Neural crest cell (in vitro differentiated cells): ENCODE measurements around the gene MYO15A. TPM values are rescaled to one million over a fixed set of nuclear protein-coding genes. Genes with fewer than 3 reads are reported as not detected.

Experiments
- DNase-seq: peaks from one replicate; pipeline ENCODE4 v3.0.0; 2021; ENCODE audit warnings: low read depth, mixed read lengths, low spot score
- H3K27ac Mint-ChIP-seq: one replicate; pipeline ENCODE4 v1.8.0; 2021; ENCODE audit warnings: mild to moderate bottlenecking, mixed read lengths; ENCODE audit not compliant: unreplicated experiment
- H3K27me3 Mint-ChIP-seq: 2 replicates; pipeline ENCODE4 v1.8.0; 2021; ENCODE audit warnings: low read depth, mild to moderate bottlenecking, mixed read lengths
- H3K36me3 Mint-ChIP-seq: 2 replicates; pipeline ENCODE4 v1.8.0; 2021; ENCODE audit warnings: low read depth, mild to moderate bottlenecking, mixed read lengths
- H3K4me1 Mint-ChIP-seq: 2 replicates; pipeline ENCODE4 v1.8.0; 2021; ENCODE audit warnings: mixed read lengths
- H3K4me3 Mint-ChIP-seq: one replicate; pipeline ENCODE4 v1.8.0; 2021; ENCODE audit warnings: mild to moderate bottlenecking, mixed read lengths
- H3K9me3 Mint-ChIP-seq: 2 replicates; pipeline ENCODE4 v1.8.0; 2021; ENCODE audit warnings: mixed read lengths
- total RNA-seq: library from RNA; stranded (reverse); gene quantifications from 2 replicates; pipeline ENCODE4 v1.2.1, GENCODE V29; 2021
- TF ChIP-seq, protein P1 (sequence below): fragments of 200-600 bp; sonication (generic); conservative IDR thresholded peaks from 2 replicates; pipeline ENCODE4 v1.5.0; 2021; ENCODE audit warnings: antibody characterized with exemption, mild to moderate bottlenecking

MYO15A gene
- total RNA-seq, 1 donor from 2014 or later, result 1.6 TPM

DNA sequence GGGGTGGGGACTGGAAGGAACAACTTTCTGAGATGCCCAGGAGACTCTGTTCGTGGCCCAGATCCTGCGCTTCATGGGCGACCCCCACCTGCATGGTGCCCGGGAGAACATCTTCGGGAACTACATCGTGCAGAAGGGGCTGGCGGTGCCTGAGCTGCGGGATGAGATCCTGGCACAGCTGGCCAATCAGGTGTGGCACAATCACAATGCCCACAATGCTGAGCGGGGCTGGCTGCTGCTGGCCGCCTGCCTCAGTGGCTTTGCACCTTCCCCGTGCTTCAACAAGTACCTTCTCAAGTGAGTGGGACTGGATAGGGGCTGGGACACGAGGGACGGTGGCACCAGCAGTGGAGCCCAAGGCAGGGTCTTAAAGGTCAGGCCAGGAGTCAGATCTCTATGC lies 37.3 kb downstream of the MYO15A start:
- DNase-seq, result no peak
- TF ChIP-seq, protein P1, sequence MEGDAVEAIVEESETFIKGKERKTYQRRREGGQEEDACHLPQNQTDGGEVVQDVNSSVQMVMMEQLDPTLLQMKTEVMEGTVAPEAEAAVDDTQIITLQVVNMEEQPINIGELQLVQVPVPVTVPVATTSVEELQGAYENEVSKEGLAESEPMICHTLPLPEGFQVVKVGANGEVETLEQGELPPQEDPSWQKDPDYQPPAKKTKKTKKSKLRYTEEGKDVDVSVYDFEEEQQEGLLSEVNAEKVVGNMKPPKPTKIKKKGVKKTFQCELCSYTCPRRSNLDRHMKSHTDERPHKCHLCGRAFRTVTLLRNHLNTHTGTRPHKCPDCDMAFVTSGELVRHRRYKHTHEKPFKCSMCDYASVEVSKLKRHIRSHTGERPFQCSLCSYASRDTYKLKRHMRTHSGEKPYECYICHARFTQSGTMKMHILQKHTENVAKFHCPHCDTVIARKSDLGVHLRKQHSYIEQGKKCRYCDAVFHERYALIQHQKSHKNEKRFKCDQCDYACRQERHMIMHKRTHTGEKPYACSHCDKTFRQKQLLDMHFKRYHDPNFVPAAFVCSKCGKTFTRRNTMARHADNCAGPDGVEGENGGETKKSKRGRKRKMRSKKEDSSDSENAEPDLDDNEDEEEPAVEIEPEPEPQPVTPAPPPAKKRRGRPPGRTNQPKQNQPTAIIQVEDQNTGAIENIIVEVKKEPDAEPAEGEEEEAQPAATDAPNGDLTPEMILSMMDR, result no peak
- no peaks in the 10 kb centered on the region for H3K27me3 Mint-ChIP-seq
- H3K36me3 Mint-ChIP-seq, result no peaks in the 10 kb centered on the region
- H3K9me3 Mint-ChIP-seq, result no peaks in the 10 kb centered on the region
- peak overlapping the region; percentile 43 for H3K27ac Mint-ChIP-seq
- H3K4me3 Mint-ChIP-seq, result no peak overlapping the region
- peaks cover 5% of the 10 kb centered on the region for H3K4me1 Mint-ChIP-seq

DNA sequence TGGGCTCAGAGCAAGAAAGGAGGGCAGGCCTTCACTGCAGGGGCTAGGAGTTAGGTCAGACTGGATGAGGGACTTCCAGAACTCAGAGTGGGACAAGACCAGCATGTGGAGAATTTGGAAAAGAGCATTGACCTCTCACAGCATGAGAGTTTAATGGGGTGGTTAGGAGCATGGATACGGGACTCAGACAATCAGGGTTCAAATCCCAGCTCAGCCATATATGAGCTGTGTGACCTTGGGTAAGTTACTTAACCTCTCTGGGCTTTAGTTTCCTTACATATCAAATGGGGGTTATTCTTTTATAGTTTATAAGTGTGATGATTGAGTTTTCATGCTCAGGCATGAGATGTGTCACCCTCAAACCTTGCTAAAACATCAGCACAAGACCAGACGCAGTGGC lies 37.7 kb downstream of the MYO15A start:
- H3K36me3 Mint-ChIP-seq, result no peaks in the 10 kb centered on the region
- no peaks in the 10 kb centered on the region for H3K9me3 Mint-ChIP-seq
- no peaks in the 10 kb centered on the region for H3K27me3 Mint-ChIP-seq
- no peak for DNase-seq
- TF ChIP-seq, protein P1, result no peak
- H3K27ac Mint-ChIP-seq, result peak overlapping the region; percentile 43
- H3K4me1 Mint-ChIP-seq, result peaks cover 2% of the 10 kb centered on the region
- H3K4me3 Mint-ChIP-seq, result no peak overlapping the region

DNA sequence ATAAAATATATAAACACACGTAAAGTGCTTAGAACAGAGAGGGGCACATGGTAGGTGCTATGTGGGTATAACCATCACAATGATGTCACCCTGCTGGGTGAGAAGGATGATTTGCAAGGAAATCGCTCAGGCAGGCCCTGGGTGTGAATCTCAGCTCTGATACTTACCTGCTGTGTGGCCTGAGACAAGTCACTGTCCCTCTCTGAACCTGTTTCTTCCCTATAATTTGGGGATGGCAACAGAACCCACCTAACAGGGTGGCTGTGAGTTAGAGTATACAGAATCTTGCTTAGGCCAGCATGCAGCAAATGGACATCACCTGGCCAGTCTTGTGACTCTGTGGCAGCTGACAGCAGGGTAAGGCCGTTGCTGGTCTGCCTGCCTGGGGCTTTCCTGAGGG lies 38.4 kb downstream of the MYO15A start:
- Mint-ChIP-seq H3K9me3 (no peaks in the 10 kb centered on the region), H3K27ac (no peak overlapping the region), H3K4me1 (no peaks in the 10 kb centered on the region), H3K27me3 (no peaks in the 10 kb centered on the region), H3K4me3 (no peak overlapping the region), H3K36me3 (no peaks in the 10 kb centered on the region)
- no peak for DNase-seq
- TF ChIP-seq, protein P1, result no peak

DNA sequence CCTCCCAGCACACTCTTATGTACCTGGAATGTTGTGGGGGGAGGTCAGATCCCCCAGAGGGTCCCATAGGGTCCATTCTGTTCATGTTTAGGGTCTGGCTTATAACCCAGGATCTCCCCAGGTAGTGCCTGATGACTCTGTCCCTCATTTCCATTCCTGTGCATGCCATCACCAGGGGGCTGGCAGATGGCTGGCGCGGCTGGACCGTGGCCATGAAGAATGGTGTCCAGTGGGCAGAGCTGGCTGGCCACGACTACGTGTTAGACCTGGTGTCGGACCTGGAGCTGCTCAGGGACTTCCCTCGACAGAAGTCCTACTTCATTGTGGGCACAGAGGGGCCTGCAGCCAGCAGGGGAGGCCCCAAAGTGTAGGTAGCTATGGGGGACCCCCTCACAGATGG lies 40.0 kb downstream of the MYO15A start:
- TF ChIP-seq, protein P1, result no peak
- DNase-seq, result no peak
- Mint-ChIP-seq H3K9me3 (no peaks in the 10 kb centered on the region), H3K27ac (no peak overlapping the region), H3K4me3 (no peak overlapping the region), H3K4me1 (peaks cover 10% of the 10 kb centered on the region), H3K36me3 (no peaks in the 10 kb centered on the region), H3K27me3 (no peaks in the 10 kb centered on the region)

DNA sequence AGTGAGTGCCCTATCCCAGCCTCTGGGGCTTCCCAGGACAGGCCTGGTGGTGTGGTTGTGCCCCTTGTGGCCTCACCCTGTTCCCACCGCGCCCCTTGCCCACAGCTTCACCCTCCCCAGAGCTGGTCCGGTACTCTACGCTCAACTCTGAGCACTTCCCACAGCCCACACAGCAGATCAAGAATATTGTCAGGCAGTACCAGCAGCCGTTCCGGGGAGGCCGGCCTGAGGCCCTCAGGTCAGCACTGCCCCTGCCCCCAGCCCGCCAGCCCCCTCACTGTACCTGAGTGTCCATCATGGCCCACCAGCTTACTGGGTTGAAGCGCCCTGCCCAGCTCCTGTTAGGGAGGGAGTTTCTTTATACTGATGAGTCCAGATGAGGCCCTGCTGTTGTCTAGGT lies 42.7 kb downstream of the MYO15A start:
- H3K36me3 Mint-ChIP-seq, result no peaks in the 10 kb centered on the region
- H3K27me3 Mint-ChIP-seq, result no peaks in the 10 kb centered on the region
- TF ChIP-seq, protein P1, result no peak
- no peak overlapping the region for H3K4me3 Mint-ChIP-seq
- peaks cover 27% of the 10 kb centered on the region for H3K4me1 Mint-ChIP-seq
- DNase-seq, result no peak
- no peaks in the 10 kb centered on the region for H3K9me3 Mint-ChIP-seq
- no peak overlapping the region for H3K27ac Mint-ChIP-seq

DNA sequence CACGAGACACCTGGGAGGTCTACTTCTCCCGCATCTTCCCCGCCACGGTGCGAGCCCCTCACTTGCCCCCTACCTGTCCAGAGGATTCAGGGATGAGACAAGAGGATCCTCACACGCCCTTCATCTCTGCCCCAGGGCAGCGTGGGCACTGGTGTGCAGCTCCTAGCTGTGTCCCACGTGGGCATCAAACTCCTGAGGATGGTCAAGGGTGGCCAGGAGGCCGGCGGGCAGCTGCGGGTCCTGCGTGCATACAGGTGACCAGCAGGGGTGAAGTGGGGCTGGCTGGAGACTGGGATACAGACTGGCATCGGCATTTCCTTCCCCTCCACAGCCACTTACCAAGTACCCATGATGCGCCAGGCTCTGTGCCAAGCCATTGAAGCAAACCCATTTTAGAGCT lies 46.6 kb downstream of the MYO15A start:
- Mint-ChIP-seq H3K36me3 (no peaks in the 10 kb centered on the region), H3K4me1 (peaks cover 31% of the 10 kb centered on the region), H3K27ac (no peak overlapping the region), H3K27me3 (no peaks in the 10 kb centered on the region), H3K4me3 (no peak overlapping the region), H3K9me3 (no peaks in the 10 kb centered on the region)
- TF ChIP-seq, protein P1, result no peak
- DNase-seq, result no peak
